ENCODE data around the gene PLD6. TPM values are rescaled to one million over a fixed set of nuclear protein-coding genes. Genes with fewer than 3 reads are reported as not detected.

Gene PLD6
- total and polyA plus RNA-seq, 3 donors from 2014 or later = 39.9 to 44.2 (median 41.5) TPM

- DNase-seq = peak; percentile 74
- TF ChIP-seq CTCF (IDR thresholded peaks at IDR 0.05) (no peak), POLR2A (IDR thresholded peaks at IDR 0.05) (no peak)
These were observed 587 bp downstream of the PLD6 start for GRCh38 chr17:17205368-17206123.

GRCh38 chr17:17204635-17205231 is 1.4 kb downstream of the PLD6 start:
- peak overlapping the region; percentile 91 to 95 for H3K27ac ChIP-seq
- H3K9me3 ChIP-seq = no peaks in the 10 kb centered on the region
- no peaks in the 10 kb centered on the region for H3K27me3 ChIP-seq
- WGBS, 2 donors = 42 to 43% methylated on average over 9 to 14 of the region's 14 CpGs
- TF ChIP-seq POLR2A (IDR thresholded peaks at IDR 0.05) = no peak
- no peak for TF ChIP-seq CTCF (IDR thresholded peaks at IDR 0.05)
- H3K4me1 ChIP-seq = peaks cover 32% of the 10 kb centered on the region
- H3K4me3 ChIP-seq = peak overlapping the region; percentile 65 to 72
- H3K36me3 ChIP-seq (ENCODE audit: low read depth, missing control alignments) = no peaks in the 10 kb centered on the region
- intact Hi-C loops (cut with DNase I; ENCODE audit: low total_unique reads) = no loop called here
- DNase-seq = no peak

More at GRCh38 chr17:17205368-17206123, 587 bp downstream of the PLD6 start:
- no peaks in the 10 kb centered on the region for H3K27me3 ChIP-seq
- WGBS, 2 donors = 11% methylated on average over 58 of the region's 70 CpGs; no CpG with 5 or more reads in 1 of the 2 donors
- H3K4me3 ChIP-seq = peak overlapping the region; percentile 65 to 72
- peak overlapping the region; percentile 91 to 95 for H3K27ac ChIP-seq
- peaks cover 26% of the 10 kb centered on the region for H3K4me1 ChIP-seq
- H3K36me3 ChIP-seq (ENCODE audit: low read depth, missing control alignments) = no peaks in the 10 kb centered on the region
- intact Hi-C loops (cut with DNase I; ENCODE audit: low total_unique reads) = no loop called here
- no peaks in the 10 kb centered on the region for H3K9me3 ChIP-seq

GRCh38 chr17:17204041-17204591 is 2.0 kb downstream of the PLD6 start:
- Histone ChIP-seq H3K27me3 (no peaks in the 10 kb centered on the region), H3K27ac (peak overlapping the region in 1 of 2 donors; percentile 95), H3K4me1 (peaks cover 38% of the 10 kb centered on the region), H3K4me3 (peak overlapping the region in 1 of 2 donors; percentile 72), H3K9me3 (no peaks in the 10 kb centered on the region), H3K36me3 (ENCODE audit: low read depth, missing control alignments) (no peaks in the 10 kb centered on the region)
- 68 to 71% methylated on average over 15 of the region's 15 CpGs for WGBS, 2 donors
- DNase-seq = no peak
- intact Hi-C loops (cut with DNase I; ENCODE audit: low total_unique reads) = no loop called here
- TF ChIP-seq CTCF (IDR thresholded peaks at IDR 0.05) (no peak), POLR2A (IDR thresholded peaks at IDR 0.05) (no peak)

- H3K4me3 ChIP-seq = no peak overlapping the region
- intact Hi-C loops (cut with DNase I; ENCODE audit: low total_unique reads) = no loop called here
- H3K27ac ChIP-seq = peak overlapping the region; percentile 22 to 95
- H3K4me1 ChIP-seq = peaks cover 38% of the 10 kb centered on the region
- no peaks in the 10 kb centered on the region for H3K36me3 ChIP-seq (ENCODE audit: low read depth, missing control alignments)
- WGBS, 2 donors = 83 to 90% methylated on average over 15 of the region's 15 CpGs
- no peaks in the 10 kb centered on the region for H3K27me3 ChIP-seq
- H3K9me3 ChIP-seq = no peaks in the 10 kb centered on the region
- no peak for DNase-seq
- no peak for TF ChIP-seq POLR2A (IDR thresholded peaks at IDR 0.05)
- TF ChIP-seq CTCF (IDR thresholded peaks at IDR 0.05) = no peak
These were observed 2.9 kb downstream of the PLD6 start for GRCh38 chr17:17203173-17203730.

Data from testis (tissue), 3 donors.